Upper lobe of right lung (tissue), 1 donor: ENCODE measurements around the gene BCAS3. TPM values are rescaled to one million over a fixed set of nuclear protein-coding genes. Genes with fewer than 3 reads are reported as not detected.

Experiments
- ATAC-seq: fragments of 200-7000 bp; cut with Tn5 transposase; one replicate; pipeline ENCODE4 v1.9.1; 2020; ENCODE audit warnings: mild to moderate bottlenecking, moderate library complexity
- DNase-seq: peaks from one replicate; pipeline ENCODE4 v3.0.0-alpha.2; 2020
- H3K27ac ChIP-seq: fragments of 200-600 bp; one replicate; pipeline ENCODE4 v1.8.0; 2022
- H3K27me3 ChIP-seq: fragments of 200-600 bp; one replicate; pipeline ENCODE4 v1.8.0; 2022; ENCODE audit warnings: mild to moderate bottlenecking
- H3K36me3 ChIP-seq: fragments of 200-600 bp; one replicate; pipeline ENCODE4 v1.8.0; 2022
- H3K4me1 ChIP-seq: fragments of 200-600 bp; one replicate; pipeline ENCODE4 v1.8.0; 2022
- H3K4me3 ChIP-seq: fragments of 200-600 bp; one replicate; pipeline ENCODE4 v1.8.0; 2022; ENCODE audit warnings: mild to moderate bottlenecking
- H3K9me3 ChIP-seq: fragments of 200-600 bp; one replicate; pipeline ENCODE4 v1.8.0; 2022
- intact Hi-C: fragments of 100-400 bp; cut with DNase I; formaldehyde crosslinking; loops from one replicate; pipeline ENCODE4 v1.11.0; 2022
- total RNA-seq: library from RNA; stranded (reverse); fragmentation: NEBNext Ultra II Directional; extraction: Animal tissue kit (Norgen Biotek cat#: 25700); gene quantifications from one replicate; pipeline ENCODE4 v1.2.1, GENCODE V29; 2021
- TF ChIP-seq, protein P1 (sequence below): fragments of 200-600 bp; IDR thresholded peaks from one replicate; pipeline ENCODE4 v1.8.0; 2022; ENCODE audit warnings: antibody characterized with exemption
- donor health status: DM: no; HTN: yes; CAD: no; lungs with severe emphysema.

BCAS3 gene
- total RNA-seq, 1 donor from 2014 or later = 23.5 TPM

DNA sequence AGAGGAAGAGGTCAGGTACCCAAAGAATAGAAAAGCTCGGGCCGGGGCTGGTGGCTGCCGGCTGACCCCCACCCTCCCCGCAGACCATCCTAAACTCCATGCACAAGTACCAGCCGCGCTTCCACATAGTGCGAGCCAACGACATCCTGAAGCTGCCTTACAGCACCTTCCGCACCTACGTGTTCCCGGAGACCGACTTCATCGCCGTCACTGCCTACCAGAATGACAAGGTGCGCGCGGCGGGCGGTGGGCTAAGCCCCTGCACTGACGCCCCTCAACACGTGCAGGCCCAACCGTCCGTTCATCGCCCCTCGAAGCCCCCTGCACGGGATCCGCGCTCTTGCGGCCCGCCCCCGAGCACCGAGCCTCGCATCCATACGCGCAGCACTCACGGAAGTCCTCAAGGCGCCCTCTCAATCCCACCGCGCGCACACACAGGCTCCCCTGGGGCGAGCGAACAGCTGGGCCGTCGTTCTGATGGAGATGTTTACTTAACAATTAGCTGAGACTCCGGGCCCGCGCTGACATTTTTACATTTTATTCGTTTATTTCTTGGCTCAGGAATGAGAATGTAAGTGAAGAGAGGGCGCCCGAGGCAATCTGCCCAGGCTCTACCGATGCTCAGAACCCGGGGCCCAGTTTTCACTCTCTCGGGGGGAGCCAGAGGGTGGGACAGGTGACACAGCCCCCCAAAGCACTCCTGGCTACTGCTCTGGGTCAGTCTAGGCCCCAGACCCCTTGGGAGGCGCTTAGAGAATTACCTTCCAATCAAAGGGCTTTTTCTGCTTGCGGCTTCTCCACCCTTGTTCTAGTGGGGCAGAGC lies 725.5 kb downstream of the BCAS3 start:
- TF ChIP-seq, protein P1, sequence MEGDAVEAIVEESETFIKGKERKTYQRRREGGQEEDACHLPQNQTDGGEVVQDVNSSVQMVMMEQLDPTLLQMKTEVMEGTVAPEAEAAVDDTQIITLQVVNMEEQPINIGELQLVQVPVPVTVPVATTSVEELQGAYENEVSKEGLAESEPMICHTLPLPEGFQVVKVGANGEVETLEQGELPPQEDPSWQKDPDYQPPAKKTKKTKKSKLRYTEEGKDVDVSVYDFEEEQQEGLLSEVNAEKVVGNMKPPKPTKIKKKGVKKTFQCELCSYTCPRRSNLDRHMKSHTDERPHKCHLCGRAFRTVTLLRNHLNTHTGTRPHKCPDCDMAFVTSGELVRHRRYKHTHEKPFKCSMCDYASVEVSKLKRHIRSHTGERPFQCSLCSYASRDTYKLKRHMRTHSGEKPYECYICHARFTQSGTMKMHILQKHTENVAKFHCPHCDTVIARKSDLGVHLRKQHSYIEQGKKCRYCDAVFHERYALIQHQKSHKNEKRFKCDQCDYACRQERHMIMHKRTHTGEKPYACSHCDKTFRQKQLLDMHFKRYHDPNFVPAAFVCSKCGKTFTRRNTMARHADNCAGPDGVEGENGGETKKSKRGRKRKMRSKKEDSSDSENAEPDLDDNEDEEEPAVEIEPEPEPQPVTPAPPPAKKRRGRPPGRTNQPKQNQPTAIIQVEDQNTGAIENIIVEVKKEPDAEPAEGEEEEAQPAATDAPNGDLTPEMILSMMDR = no peak
- Histone ChIP-seq H3K27ac (peak overlapping the region; percentile 91), H3K4me1 (peaks cover 24% of the 10 kb centered on the region), H3K27me3 (peaks cover 84% of the 10 kb centered on the region), H3K4me3 (peak overlapping the region; percentile 65), H3K9me3 (no peaks in the 10 kb centered on the region), H3K36me3 (peaks cover 22% of the 10 kb centered on the region)
- ATAC-seq (no peak), DNase-seq (peak; percentile 31)
- intact Hi-C loops = no loop called here

DNA sequence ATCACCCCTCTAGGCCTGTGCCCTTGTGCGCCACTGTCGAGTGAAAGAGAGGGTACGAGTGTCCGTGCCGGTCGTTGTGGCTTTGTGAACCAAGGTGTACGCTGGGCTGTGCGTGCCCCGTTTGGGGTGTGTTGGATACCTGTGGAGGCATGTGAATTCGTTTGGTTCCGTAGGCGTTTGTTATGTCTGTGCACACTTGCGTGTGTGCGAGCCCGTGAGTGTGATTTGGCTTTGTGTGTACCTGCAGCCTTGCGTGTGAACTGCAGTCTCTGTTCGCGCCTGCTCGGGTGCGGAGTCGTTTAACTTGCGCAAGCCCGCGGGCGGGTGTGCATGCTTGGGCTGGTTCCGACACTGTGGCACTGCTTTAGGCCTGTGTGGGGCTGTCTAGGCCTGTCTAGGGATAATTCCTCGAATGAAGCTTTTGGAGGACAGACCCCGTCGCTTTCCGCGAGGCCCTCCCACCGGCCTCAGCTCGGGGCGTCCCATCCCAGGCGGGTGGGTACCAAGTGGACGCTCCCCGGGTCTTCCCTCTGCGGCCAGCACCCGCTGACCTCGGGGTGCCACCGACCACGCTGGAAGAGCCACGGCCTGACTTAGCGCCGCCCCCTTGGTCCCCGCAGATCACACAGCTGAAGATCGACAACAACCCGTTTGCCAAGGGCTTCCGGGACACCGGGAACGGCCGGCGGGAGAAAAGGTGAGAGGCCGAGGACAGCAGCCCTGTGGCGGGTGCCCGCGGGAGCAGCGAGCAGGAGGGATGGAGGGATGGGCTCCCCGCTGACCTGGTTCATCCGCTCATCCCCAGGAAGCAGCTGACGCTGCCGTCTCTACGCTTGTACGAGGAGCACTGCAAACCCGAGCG lies 726.4 kb downstream of the BCAS3 start:
- Histone ChIP-seq H3K4me3 (peak overlapping the region; percentile 65), H3K4me1 (peaks cover 25% of the 10 kb centered on the region), H3K27ac (peak overlapping the region; percentile 91), H3K9me3 (no peaks in the 10 kb centered on the region), H3K27me3 (peaks cover 82% of the 10 kb centered on the region), H3K36me3 (peaks cover 22% of the 10 kb centered on the region)
- TF ChIP-seq, protein P1 = no peak
- intact Hi-C loops = no loop called here
- peak; percentile 64 for DNase-seq
- ATAC-seq = no peak

DNA sequence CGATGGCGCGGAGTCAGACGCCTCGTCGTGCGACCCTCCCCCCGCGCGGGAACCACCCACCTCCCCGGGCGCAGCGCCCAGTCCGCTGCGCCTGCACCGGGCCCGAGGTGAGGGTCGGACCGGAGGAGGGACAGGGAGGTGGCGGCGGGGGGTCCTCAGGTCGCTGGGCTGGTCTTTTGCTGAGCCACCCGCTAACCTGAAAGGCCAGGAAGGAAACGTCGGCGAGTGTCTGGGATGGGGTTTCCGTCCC lies 726.9 kb downstream of the BCAS3 start:
- H3K9me3 ChIP-seq = no peaks in the 10 kb centered on the region
- ATAC-seq = no peak
- H3K27me3 ChIP-seq = peaks cover 76% of the 10 kb centered on the region
- peaks cover 25% of the 10 kb centered on the region for H3K4me1 ChIP-seq
- peak overlapping the region; percentile 65 for H3K4me3 ChIP-seq
- DNase-seq = no peak
- intact Hi-C loops = no loop called here
- TF ChIP-seq, protein P1 = no peak
- H3K27ac ChIP-seq = peak overlapping the region; percentile 91
- peaks cover 22% of the 10 kb centered on the region for H3K36me3 ChIP-seq

DNA sequence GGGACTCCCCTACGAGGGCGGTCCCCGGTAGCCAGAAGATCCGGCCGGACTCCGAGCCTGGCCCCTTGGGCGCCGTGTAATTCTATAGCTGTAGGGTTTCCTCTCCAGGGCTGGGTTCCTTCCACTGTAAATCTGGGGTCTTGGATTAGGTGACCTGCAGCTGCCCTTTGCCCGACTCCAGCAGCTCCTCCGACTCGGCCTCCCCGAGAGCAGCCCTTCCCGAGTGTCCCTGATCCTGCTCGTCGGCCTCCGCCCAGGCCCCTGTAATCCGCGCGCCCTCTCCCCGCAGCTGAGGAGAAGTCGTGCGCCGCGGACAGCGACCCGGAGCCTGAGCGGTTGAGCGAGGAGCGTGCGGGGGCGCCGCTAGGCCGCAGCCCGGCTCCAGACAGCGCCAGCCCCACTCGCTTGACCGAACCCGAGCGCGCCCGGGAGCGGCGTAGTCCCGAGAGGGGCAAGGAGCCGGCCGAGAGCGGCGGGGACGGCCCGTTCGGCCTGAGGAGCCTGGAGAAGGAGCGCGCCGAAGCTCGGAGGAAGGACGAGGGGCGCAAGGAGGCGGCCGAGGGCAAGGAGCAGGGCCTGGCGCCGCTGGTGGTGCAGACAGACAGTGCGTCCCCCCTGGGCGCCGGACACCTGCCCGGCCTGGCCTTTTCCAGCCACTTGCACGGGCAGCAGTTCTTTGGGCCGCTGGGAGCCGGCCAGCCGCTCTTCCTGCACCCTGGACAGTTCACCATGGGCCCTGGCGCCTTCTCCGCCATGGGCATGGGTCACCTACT lies 727.4 kb downstream of the BCAS3 start:
- Histone ChIP-seq H3K4me3 (peak overlapping the region; percentile 65), H3K27ac (peak overlapping the region; percentile 91), H3K36me3 (peaks cover 22% of the 10 kb centered on the region), H3K9me3 (no peaks in the 10 kb centered on the region), H3K27me3 (peaks cover 79% of the 10 kb centered on the region), H3K4me1 (peaks cover 30% of the 10 kb centered on the region)
- peak; percentile 59 for DNase-seq
- TF ChIP-seq, protein P1 = no peak
- intact Hi-C loops = no loop called here
- ATAC-seq = no peak

DNA sequence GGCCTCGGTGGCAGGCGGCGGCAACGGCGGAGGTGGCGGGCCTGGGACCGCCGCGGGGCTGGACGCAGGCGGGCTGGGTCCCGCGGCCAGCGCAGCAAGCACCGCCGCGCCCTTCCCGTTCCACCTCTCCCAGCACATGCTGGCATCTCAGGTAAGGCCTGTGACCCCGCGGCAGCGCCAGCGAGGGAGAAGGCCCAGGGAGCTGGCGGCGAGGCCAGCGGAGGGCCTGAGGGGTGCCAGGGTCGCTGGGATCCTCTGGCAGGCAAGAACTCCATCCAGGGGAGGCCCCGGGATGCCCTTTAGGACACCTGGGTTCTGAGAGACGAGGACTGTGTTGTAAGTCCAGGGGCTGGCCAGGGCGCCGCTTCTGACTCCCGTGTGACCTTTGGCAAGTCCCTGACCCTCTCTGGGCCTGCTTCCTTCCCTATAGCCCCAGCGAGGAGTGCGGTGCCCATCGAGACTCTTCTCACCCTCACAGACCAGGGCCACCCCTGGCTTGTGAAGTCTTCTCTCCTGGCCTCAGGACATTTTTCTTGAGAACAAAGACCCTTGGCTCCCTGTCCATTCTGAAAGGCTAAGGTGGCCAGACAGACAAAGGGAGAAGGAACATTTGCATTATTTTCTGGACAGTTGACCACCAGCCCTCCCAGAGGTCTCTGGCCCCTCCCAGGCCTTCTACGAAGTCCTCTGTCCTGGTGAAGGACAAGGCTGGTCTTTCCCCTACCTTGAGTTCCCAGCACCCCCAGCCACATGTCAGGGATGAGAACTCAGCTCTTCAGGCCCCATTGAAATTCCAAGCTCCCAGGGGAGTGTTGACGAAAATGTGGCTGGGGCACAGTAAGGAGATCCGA lies 728.3 kb downstream of the BCAS3 start:
- Histone ChIP-seq H3K27me3 (peaks cover 79% of the 10 kb centered on the region), H3K27ac (peak overlapping the region; percentile 91), H3K4me3 (peak overlapping the region; percentile 65), H3K9me3 (no peaks in the 10 kb centered on the region), H3K4me1 (peaks cover 31% of the 10 kb centered on the region), H3K36me3 (peaks cover 22% of the 10 kb centered on the region)
- intact Hi-C loops = no loop called here
- peak; percentile 59 for DNase-seq
- TF ChIP-seq, protein P1 = no peak
- ATAC-seq = no peak
